HCT116 (cell line): Measurements from ENCODE around the gene PDE9A. TPM values are rescaled to one million over a fixed set of nuclear protein-coding genes. Genes with fewer than 3 reads are reported as not detected.

Experiments
- ATAC-seq: fragments of 200-7000 bp; cut with Tn5 transposase; 2 replicates; pipeline ENCODE4 v1.9.1; 2020; ENCODE audit warnings: mild to moderate bottlenecking, moderate library complexity
- BruUV-seq: library from RNA; stranded (reverse); fragments of 400-500 nt; replicated peaks from 2 replicates; lab custom pipeline; 2021; lab: Mats Ljungman, UMichigan
- CTCF ChIA-PET: fragments of 300-600 bp; sonication (Branson Sonifier 250); formaldehyde crosslinking; loops from one replicate; lab custom pipeline; 2021; ENCODE audit warnings: antibody characterized with exemption; lab: Charles Lee
- POLR2A ChIA-PET: fragments of 300-600, 350-600 bp; sonication (Branson Sonifier 250); formaldehyde crosslinking; loops from one replicate; lab custom pipeline; 2021; ENCODE audit warnings: antibody characterized with exemption; lab: Charles Lee
- RAD21 ChIA-PET, 2 experiments: fragments of 300-600 bp; sonication (Branson Sonifier 250); formaldehyde crosslinking; loops; one replicate each; lab custom pipeline; 2023; ENCODE audit warnings: low total read pairs in 2 of 2; ENCODE audit not compliant: uncharacterized antibody in 2 of 2, unreplicated experiment in 2 of 2, low non-redundant PET in 1 of 2; lab: Charles Lee
- DNase-seq: peaks from one replicate; pipeline ENCODE4 v3.0.0-alpha.2; 2010; ENCODE audit warnings: low read depth, low spot score
- H2AFZ ChIP-seq: fragments of 200-600 bp; shearing (Covaris generic), sonication (generic); 2 replicates; pipeline ENCODE4 v1.6.1; 2017; ENCODE audit warnings: low read depth, mixed run types, mixed read lengths, antibody characterized with exemption, low read length; ENCODE audit not compliant: poor library complexity, severe bottlenecking
- H3K27ac ChIP-seq: 2 replicates; pipeline ENCODE4 v1.5.1; 2012; ENCODE audit warnings: low read depth, low read length
- H3K27me3 ChIP-seq: fragments of 200-600 bp; sonication (generic); 2 replicates; pipeline ENCODE4 v1.6.1; 2016; ENCODE audit warnings: mixed run types, low read length, mixed read lengths; ENCODE audit not compliant: insufficient read depth
- H3K36me3 ChIP-seq, 2 experiments: fragments of 200-500 bp in 1 of 2; fragments of 200-600 bp in 1 of 2; sonication (Bioruptor generic) in 1 of 2; sonication (generic) in 1 of 2; 2 replicates each; pipeline versions ENCODE4 v1.5.1 to v1.6.1; 2014 to 2016; ENCODE audit warnings: low read length in 2 of 2, inconsistent platforms in 1 of 2, mixed read lengths in 1 of 2, mixed run types in 1 of 2; ENCODE audit not compliant: insufficient read depth in 2 of 2, control insufficient read depth in 1 of 2
- H3K4me1 ChIP-seq, 2 experiments: fragments of 200-600 bp in 1 of 2; sonication (generic) in 1 of 2; 2 replicates each; pipeline versions ENCODE4 v1.5.1 to v1.6.1; 2012 to 2017; ENCODE audit warnings: low read length in 2 of 2, inconsistent platforms in 1 of 2, mild to moderate bottlenecking in 1 of 2, mixed read lengths in 1 of 2, mixed run types in 1 of 2, moderate library complexity in 1 of 2; ENCODE audit not compliant: insufficient read depth in 2 of 2, control insufficient read depth in 1 of 2
- H3K4me2 ChIP-seq: fragments of 200-600 bp; sonication (generic); 2 replicates; pipeline ENCODE4 v1.6.1; 2017; ENCODE audit warnings: mixed run types, low read length, mixed read lengths
- H3K4me3 ChIP-seq, 2 experiments: fragments of 200-600 bp in 1 of 2; sonication (generic) in 1 of 2; replicated peaks in 1 of 2; 2 replicates each; pipeline ENCODE4 v1.5.1; 2011 to 2016; ENCODE audit warnings: low read length in 2 of 2, control low read depth in 1 of 2, low read depth in 1 of 2, mild to moderate bottlenecking in 1 of 2, mixed read lengths in 1 of 2, mixed run types in 1 of 2
- H3K79me2 ChIP-seq: fragments of 200-600 bp; sonication (generic); 2 replicates; pipeline ENCODE4 v1.6.1; 2017; ENCODE audit warnings: mild to moderate bottlenecking, mixed run types, low read length, moderate library complexity, mixed read lengths; ENCODE audit not compliant: insufficient read depth
- H3K9ac ChIP-seq: fragments of 200-600 bp; sonication (generic); 2 replicates; pipeline ENCODE4 v1.6.1; 2016; ENCODE audit warnings: low read length, mixed read lengths
- H3K9me2 ChIP-seq: fragments of 200-600 bp; sonication (generic), shearing (Covaris generic); 2 replicates; pipeline ENCODE4 v1.6.1; 2017; ENCODE audit warnings: mixed run types, mild to moderate bottlenecking, moderate library complexity; ENCODE audit not compliant: insufficient read depth
- H3K9me3 ChIP-seq, 2 experiments: fragments of 200-500 bp in 1 of 2; fragments of 200-600 bp in 1 of 2; sonication (Bioruptor generic) in 1 of 2; sonication (generic) in 1 of 2; 2 replicates each; pipeline ENCODE4 v1.6.1; 2014 to 2017; ENCODE audit warnings: low read length in 2 of 2, mixed read lengths in 2 of 2, inconsistent platforms in 1 of 2, low read depth in 1 of 2, mild to moderate bottlenecking in 1 of 2, mixed run types in 1 of 2, moderate library complexity in 1 of 2; ENCODE audit not compliant: control insufficient read depth in 1 of 2, insufficient read depth in 1 of 2
- H4K20me1 ChIP-seq: fragments of 200-600 bp; sonication (generic), shearing (Covaris generic); 2 replicates; pipeline ENCODE4 v1.6.1; 2017; ENCODE audit warnings: mixed run types, mild to moderate bottlenecking, moderate library complexity; ENCODE audit not compliant: insufficient read depth
- CBX3 ChIP-seq: IDR thresholded peaks from 2 replicates; pipeline ENCODE4 v1.6.1; 2012; ENCODE audit warnings: low read depth
- intact Hi-C: fragments of 100-400 bp; cut with micrococcal nuclease; formaldehyde crosslinking; loops from 2 replicates; pipeline ENCODE4 v1.10.0; 2022
- total RNA-seq: library from RNA; stranded (reverse); gene quantifications from one replicate; pipeline ENCODE4 v1.2.1, GENCODE V29; 2021; ENCODE audit not compliant: unreplicated experiment
- TF ChIP-seq, protein P1 (sequence below), 3 experiments: fragments of 200-600 bp in 1 of 3; sonication (generic) in 1 of 3; IDR thresholded peaks in 2 of 3; conservative IDR thresholded peaks in 1 of 3; 2 replicates each; pipeline ENCODE4 v1.5.1; 2012 to 2017; ENCODE audit warnings: low read depth in 2 of 3, low read length in 2 of 3, antibody characterized with exemption in 1 of 3, borderline replicate concordance in 1 of 3, control low read depth in 1 of 3, mild to moderate bottlenecking in 1 of 3, mixed read lengths in 1 of 3, mixed run types in 1 of 3, moderate library complexity in 1 of 3; ENCODE audit not compliant: insufficient read depth in 1 of 3

Gene PDE9A
- total RNA-seq, 1 experiment from 2014 or later: 31.4 TPM

- DNase-seq (no peak), ATAC-seq (no peak)
- H3K36me3 ChIP-seq: 0 out of 4 replicates have a peak, but pooled peaks cover 0 to 2% of the 10 kb centered on the region in 2 experiments
- no peaks in the 10 kb centered on the region for H3K9me2 ChIP-seq
- no peaks in the 10 kb centered on the region for H4K20me1 ChIP-seq
- no peak overlapping the region for H3K27ac ChIP-seq
- TF ChIP-seq, protein P1, sequence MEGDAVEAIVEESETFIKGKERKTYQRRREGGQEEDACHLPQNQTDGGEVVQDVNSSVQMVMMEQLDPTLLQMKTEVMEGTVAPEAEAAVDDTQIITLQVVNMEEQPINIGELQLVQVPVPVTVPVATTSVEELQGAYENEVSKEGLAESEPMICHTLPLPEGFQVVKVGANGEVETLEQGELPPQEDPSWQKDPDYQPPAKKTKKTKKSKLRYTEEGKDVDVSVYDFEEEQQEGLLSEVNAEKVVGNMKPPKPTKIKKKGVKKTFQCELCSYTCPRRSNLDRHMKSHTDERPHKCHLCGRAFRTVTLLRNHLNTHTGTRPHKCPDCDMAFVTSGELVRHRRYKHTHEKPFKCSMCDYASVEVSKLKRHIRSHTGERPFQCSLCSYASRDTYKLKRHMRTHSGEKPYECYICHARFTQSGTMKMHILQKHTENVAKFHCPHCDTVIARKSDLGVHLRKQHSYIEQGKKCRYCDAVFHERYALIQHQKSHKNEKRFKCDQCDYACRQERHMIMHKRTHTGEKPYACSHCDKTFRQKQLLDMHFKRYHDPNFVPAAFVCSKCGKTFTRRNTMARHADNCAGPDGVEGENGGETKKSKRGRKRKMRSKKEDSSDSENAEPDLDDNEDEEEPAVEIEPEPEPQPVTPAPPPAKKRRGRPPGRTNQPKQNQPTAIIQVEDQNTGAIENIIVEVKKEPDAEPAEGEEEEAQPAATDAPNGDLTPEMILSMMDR (IDR thresholded peaks at IDR 0.05 in 2 of 3, conservative IDR thresholded peaks at IDR 0.05 in 1 of 3; ENCODE audit: borderline replicate concordance in 1 of 3, insufficient read depth in 1 of 3, low read depth in 2 of 3, low read length in 2 of 3): no peak
- H3K4me2 ChIP-seq: no peak overlapping the region
- H3K9ac ChIP-seq: no peak overlapping the region
- CTCF ChIA-PET: no interaction called here
- H2AFZ ChIP-seq: no peak overlapping the region
- no TSS peak for BruUV-seq
- no peaks in the 10 kb centered on the region for H3K4me1 ChIP-seq
- RAD21 ChIA-PET: no interaction called here
- H3K9me3 ChIP-seq: peaks cover 0 to 10% of the 10 kb centered on the region in 2 experiments; a peak in 1 of 4 replicates
- no peaks in the 10 kb centered on the region for H3K79me2 ChIP-seq
- no peaks in the 10 kb centered on the region for H3K27me3 ChIP-seq
- POLR2A ChIA-PET: no interaction called here
- no peak overlapping the region for H3K4me3 ChIP-seq
- intact Hi-C loops: no loop called here
Measured at GRCh38 chr21:42705346-42705745, 51.9 kb downstream of the PDE9A start.

DNA sequence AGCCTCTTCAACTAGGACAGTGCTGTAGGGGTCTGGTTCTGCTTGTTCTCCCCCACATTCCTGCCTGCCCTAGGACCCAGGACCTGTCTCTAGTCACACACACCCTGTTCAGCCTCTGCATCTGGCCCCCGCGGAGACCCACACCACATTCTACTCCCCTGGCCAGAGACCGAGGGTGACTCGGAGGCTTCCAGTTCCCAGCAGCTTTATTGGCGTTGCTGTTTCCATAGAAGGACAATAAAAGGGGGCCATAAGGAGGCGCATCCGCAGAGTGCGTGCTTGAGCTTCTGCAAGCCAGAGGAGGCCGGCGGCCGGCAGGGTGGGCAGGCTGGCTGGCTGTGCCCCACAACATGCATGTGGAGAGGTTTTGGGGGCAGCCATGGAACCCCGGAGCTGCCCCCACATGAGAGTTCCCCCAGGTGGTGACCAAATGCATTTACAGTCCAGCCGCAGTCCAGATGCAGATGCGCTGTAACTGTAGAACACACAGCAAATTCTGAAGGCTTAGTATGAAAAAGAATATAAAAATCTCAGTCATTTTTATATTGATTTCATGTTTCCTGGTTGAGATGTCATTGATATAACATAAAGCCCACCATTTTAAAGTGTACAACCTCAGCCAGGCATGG is 52.4 kb downstream of the PDE9A start:
- CTCF ChIA-PET: no interaction called here
- no peak for TF ChIP-seq CBX3
- TF ChIP-seq, protein P1 (IDR thresholded peaks at IDR 0.05 in 2 of 3, conservative IDR thresholded peaks at IDR 0.05 in 1 of 3; ENCODE audit: borderline replicate concordance in 1 of 3, insufficient read depth in 1 of 3, low read depth in 2 of 3, low read length in 2 of 3): peak in 2 of 3 experiments; percentile 5 to 13; a peak in 1 of 6 replicates
- BruUV-seq: no TSS peak

More for the DNA sequence above, 52.4 kb downstream of the PDE9A start:
- Histone ChIP-seq H4K20me1 (no peaks in the 10 kb centered on the region), H3K4me3 (no peak overlapping the region), H3K4me1 (no peaks in the 10 kb centered on the region), H3K79me2 (no peaks in the 10 kb centered on the region), H2AFZ (no peak overlapping the region), H3K27me3 (no peaks in the 10 kb centered on the region), H3K4me2 (no peak overlapping the region), H3K27ac (no peak overlapping the region), H3K9me2 (no peaks in the 10 kb centered on the region), H3K9me3 (peaks cover 0 to 10% of the 10 kb centered on the region in 2 experiments; a peak in 1 of 4 replicates), H3K36me3 (no peaks in the 10 kb centered on the region), H3K9ac (no peak overlapping the region)
- no peak; the same call in 1 of the 2 replicates for ATAC-seq
- ChIA-PET RAD21 (no interaction called here), POLR2A (no interaction called here)
- intact Hi-C loops: no loop called here
- no peak for DNase-seq
